GM06990 (cell line): ENCODE measurements around the gene MPPED2.

Source experiments
- DNase-seq: peaks from one replicate; pipeline ENCODE4 v3.0.0-alpha.2; 2011; ENCODE audit not compliant: insufficient read length; ENCODE audit errors: extremely low read depth
- H3K27me3 ChIP-seq: replicated peaks from 2 replicates; pipeline ENCODE4 v1.6.0; 2011; ENCODE audit warnings: low read length; ENCODE audit not compliant: control insufficient read depth, insufficient read depth
- H3K36me3 ChIP-seq: 2 replicates; pipeline ENCODE4 v1.5.1; 2011; ENCODE audit warnings: low read length; ENCODE audit not compliant: control insufficient read depth, insufficient read depth
- H3K4me3 ChIP-seq: replicated peaks from 2 replicates; pipeline ENCODE4 v1.5.1; 2011; ENCODE audit warnings: low read depth, mild to moderate bottlenecking, control low read depth, low read length
- TF ChIP-seq, protein P1 (sequence below): IDR thresholded peaks from 2 replicates; pipeline ENCODE4 v1.5.1; 2011; ENCODE audit warnings: low read length, control low read depth, mild to moderate bottlenecking, inconsistent platforms; ENCODE audit not compliant: insufficient read depth, poor library complexity, severe bottlenecking

The MPPED2 gene

DNA sequence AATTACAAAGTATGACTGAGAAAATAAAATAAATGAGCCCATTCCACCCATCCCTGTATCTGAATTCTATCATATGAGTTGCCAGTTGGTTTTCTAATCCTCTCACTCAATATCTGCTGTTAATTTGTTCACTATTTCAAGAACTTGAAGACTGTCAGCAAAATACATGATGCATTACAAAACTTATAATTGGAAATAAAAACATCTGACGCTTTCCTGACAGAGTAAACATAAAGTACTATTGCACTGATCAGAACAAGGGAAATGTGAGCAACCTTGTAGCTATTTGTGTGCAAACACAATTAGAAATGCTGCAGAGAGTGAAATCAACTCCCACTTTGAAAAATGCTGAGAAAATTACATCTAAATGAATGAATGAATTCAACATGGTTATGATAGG, 97.1 kb downstream of the MPPED2 start:
- H3K36me3 ChIP-seq = no peaks in the 10 kb centered on the region
- TF ChIP-seq, protein P1, sequence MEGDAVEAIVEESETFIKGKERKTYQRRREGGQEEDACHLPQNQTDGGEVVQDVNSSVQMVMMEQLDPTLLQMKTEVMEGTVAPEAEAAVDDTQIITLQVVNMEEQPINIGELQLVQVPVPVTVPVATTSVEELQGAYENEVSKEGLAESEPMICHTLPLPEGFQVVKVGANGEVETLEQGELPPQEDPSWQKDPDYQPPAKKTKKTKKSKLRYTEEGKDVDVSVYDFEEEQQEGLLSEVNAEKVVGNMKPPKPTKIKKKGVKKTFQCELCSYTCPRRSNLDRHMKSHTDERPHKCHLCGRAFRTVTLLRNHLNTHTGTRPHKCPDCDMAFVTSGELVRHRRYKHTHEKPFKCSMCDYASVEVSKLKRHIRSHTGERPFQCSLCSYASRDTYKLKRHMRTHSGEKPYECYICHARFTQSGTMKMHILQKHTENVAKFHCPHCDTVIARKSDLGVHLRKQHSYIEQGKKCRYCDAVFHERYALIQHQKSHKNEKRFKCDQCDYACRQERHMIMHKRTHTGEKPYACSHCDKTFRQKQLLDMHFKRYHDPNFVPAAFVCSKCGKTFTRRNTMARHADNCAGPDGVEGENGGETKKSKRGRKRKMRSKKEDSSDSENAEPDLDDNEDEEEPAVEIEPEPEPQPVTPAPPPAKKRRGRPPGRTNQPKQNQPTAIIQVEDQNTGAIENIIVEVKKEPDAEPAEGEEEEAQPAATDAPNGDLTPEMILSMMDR = no peak
- H3K27me3 ChIP-seq = no peaks in the 10 kb centered on the region
- no peak for DNase-seq
- no peak overlapping the region for H3K4me3 ChIP-seq

DNA sequence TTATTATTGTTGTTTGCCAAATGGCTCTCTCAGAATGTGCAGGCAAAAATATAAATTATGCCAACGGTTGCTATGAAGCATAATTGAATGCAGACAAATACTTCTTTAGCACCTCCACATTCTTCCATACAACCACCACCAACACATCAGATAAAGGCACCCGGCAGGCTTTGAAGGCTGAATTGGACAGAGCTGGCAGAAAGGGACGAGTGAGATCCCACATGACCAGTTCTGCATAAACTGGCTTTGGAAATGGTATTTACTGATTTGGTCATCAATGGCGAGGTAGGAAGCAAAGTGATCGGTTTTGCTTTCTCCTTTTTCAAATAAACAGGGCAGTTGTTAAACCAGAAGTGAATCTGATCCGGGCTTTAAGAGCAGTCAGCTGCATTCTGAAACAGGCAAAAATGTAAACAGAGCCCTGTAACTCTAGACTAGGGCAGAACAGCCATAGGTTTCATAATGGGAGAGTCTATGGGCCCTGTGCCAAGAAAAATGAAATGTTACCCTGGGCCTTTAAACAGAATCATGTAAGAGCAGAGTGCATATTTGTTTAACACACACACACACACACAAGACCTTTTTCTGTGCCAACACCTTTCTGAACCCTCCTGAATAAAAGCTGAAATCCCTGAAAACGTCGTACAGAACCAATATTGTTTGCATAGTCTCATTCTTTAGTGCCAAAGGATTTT, 97.7 kb downstream of the MPPED2 start:
- TF ChIP-seq, protein P1 = no peak
- no peaks in the 10 kb centered on the region for H3K36me3 ChIP-seq
- no peaks in the 10 kb centered on the region for H3K27me3 ChIP-seq
- H3K4me3 ChIP-seq = no peak overlapping the region
- DNase-seq = no peak

DNA sequence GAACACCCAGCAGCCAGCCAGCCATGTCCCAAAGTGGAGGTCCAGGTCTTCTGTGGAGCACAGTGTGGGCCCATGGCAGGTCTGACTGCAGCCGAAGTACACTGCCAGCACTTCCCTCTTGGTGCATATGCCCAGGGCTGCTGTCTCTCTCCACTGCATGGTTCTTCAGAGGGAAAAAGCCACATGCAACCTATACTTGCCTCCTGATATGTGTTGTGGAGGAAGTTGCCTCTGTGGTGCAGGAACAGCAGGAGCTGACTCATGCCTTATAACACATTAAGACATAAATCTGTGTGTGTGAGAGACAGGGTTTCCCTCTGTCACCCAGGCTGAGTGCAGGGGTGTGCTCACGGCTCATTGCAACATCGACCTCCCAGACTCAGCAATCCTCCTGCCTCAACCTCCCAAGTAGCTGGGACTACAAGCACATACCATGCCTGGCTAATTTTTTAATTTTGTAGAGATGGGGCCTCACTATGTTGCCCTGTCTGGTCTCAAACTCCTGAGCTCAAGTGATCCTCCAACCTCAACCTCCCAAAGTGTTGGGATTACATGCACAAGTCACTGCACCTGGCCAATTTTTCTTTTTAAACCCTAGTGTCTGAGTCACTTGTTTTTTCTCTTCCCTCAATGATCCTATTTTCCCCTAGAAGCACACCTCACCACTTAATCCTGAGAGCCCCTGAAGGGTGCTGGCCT, 98.8 kb downstream of the MPPED2 start:
- TF ChIP-seq, protein P1 = no peak
- Histone ChIP-seq H3K36me3 (no peaks in the 10 kb centered on the region), H3K27me3 (no peaks in the 10 kb centered on the region), H3K4me3 (no peak overlapping the region)
- no peak for DNase-seq

DNA sequence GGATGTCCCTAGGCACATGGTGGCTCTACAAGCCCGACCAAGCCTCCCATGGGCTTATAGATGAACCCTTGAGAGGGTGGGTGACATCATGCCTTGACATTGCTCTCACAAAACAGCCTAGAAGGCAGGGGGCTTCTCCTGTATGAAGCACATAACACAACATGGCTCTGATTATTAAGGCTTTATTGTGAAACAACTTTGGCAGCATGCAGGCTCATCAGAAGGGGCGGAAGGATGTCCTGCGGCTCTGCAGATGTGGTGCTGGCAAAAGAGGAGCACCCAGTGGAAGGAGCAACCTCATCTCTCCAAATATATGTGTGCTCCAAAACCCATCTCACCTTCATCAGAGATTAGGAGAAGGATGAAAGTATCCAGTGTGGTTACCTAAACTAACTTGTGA, 100.4 kb downstream of the MPPED2 start:
- TF ChIP-seq, protein P1 = no peak
- no peaks in the 10 kb centered on the region for H3K36me3 ChIP-seq
- no peak overlapping the region for H3K4me3 ChIP-seq
- no peak for DNase-seq
- no peaks in the 10 kb centered on the region; the same call in 1 of the 2 replicates for H3K27me3 ChIP-seq

DNA sequence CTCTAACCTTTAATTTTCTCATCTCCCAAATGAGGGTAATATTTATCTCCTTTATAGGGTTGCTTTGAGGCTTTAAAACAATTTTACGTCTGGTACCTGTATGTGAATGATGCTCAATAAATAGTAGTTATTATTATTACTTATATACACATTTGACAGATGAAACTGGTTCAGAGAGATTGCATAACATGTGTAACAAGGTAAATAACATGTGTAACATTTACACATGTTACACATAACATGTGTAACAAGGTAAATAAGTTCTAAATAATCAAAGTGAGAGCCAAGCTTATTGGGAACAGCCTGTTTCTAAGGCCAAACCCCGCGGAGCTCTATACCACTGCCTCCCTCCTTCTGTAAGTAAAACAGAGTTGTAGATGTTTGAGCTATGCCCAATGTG, 100.9 kb downstream of the MPPED2 start:
- DNase-seq = no peak
- Histone ChIP-seq H3K4me3 (no peak overlapping the region), H3K27me3 (no peaks in the 10 kb centered on the region; the same call in 1 of the 2 replicates), H3K36me3 (no peaks in the 10 kb centered on the region)
- TF ChIP-seq, protein P1 = no peak
